Mucosa of stomach (tissue), 1 donor: ENCODE data around the gene KMT2E.
A peak's percentile ranks its signal among the peaks of the same experiment; 100 is the strongest.
"Not testable (repeated sequence)": the region's sequence is repeated elsewhere in the genome, so short reads cannot be mapped to it uniquely, and the experiment has no call there.

Experiments used
- H3K27me3 ChIP-seq: one replicate; pipeline ENCODE4 v1.7.0; 2013; ENCODE audit warnings: mild to moderate bottlenecking, low read length; ENCODE audit not compliant: control insufficient read depth, insufficient read depth
- H3K36me3 ChIP-seq: one replicate; pipeline ENCODE4 v1.7.0; 2013; ENCODE audit warnings: low read length; ENCODE audit not compliant: control insufficient read depth, insufficient read depth
- H3K4me1 ChIP-seq: one replicate; pipeline ENCODE4 v1.7.0; 2013; ENCODE audit warnings: mild to moderate bottlenecking, low read length; ENCODE audit not compliant: control insufficient read depth, insufficient read depth
- H3K4me3 ChIP-seq: one replicate; pipeline ENCODE4 v1.7.0; 2013; ENCODE audit warnings: low read length
- H3K9ac ChIP-seq: one replicate; pipeline ENCODE4 v1.7.0; 2013; ENCODE audit warnings: mild to moderate bottlenecking, low read length, moderate library complexity
- H3K9me3 ChIP-seq: one replicate; pipeline ENCODE4 v1.7.0; 2013; ENCODE audit warnings: mild to moderate bottlenecking, low read length, moderate library complexity; ENCODE audit not compliant: control insufficient read depth
- donor health status: Pancreatic carcinoma.

The KMT2E gene

DNA sequence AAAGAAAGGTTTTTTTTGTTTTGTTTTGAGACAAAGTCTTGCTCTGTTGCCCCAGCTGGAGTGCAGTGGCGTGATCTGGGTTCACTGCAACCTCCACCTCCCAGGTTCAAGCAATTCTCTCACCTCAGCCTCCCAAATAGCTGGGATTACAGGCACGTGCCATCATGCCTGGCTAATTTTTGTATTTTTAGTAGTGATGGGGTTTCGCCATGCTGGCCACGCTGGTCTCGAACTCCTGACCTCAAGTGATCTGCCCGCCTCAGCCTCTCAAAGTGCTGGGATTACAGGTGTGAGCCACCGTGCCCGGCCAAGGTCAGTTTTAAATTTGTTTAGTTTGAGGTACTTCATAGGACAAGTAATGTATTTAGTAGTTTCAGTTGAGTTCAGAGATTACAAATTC is 9.0 kb upstream of the KMT2E start:
- not testable (repeated sequence) for H3K27me3 ChIP-seq, H3K4me3 ChIP-seq

DNA sequence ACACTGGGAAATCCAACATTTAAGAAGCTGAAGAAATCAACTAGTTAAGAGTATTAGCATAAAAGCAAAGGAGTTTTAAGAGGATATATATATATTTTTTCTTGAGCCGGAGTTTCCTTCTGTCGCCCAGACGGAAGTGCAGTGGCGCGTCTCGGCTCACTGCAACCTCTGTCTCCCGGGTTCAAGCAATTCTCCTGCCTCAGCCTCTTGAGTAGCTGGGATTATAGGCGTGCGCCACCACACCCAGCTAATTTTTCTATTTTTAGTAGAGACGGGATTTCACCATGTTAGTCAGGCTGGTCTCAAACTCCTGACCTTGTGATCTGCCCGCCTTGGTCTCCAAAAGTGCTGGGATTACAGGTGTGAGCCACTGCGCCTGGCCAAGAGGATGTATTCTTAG is 8.5 kb upstream of the KMT2E start:
- not testable (repeated sequence) for H3K9ac ChIP-seq, H3K9me3 ChIP-seq, H3K36me3 ChIP-seq, H3K4me3 ChIP-seq, H3K27me3 ChIP-seq
- peaks cover 64% of the 10 kb centered on the region for H3K4me1 ChIP-seq

More for the DNA sequence above, 9.0 kb upstream of the KMT2E start:
- H3K4me1 ChIP-seq = peaks cover 68% of the 10 kb centered on the region
- H3K9ac ChIP-seq, H3K9me3 ChIP-seq, H3K36me3 ChIP-seq: not testable (repeated sequence)

DNA sequence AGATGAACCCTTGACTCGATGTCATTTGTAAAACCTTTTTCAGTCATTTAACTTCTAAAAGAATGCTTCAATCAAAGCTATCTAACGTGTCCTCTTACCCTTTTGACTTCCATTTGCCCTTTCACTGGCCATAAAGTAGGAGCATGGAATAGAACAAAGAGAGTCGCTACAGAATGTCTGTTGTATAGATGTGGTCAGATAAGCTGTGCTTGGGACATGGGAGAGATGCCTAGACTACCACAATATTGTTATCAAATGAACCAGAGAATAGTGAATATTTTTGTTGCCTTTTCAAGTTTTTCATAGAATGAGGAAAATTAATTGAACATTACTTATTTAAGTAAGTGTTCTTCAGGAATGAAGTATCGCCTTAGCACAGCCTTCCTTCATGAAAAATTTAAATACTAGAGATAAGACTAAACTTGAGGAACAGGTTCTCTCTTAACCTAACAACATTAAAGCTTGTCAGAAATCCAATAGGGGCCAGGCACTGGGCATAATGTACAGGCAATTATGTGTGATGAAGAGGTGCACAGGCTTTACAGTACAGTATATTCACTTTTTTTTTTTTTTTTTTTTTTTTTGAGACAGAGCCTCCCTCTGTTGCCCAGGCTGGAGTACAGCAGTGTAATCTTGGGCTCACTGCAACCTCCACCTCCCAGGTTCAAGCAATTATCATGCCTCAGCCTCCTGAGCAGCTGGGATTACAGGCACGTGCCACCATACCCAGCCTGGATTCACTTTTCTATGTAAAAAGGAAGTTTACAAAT is 7.5 kb upstream of the KMT2E start:
- H3K9ac ChIP-seq = peak overlapping the region; percentile 46
- no peaks in the 10 kb centered on the region for H3K27me3 ChIP-seq
- peaks cover 58% of the 10 kb centered on the region for H3K4me1 ChIP-seq
- no peaks in the 10 kb centered on the region for H3K9me3 ChIP-seq
- no peak overlapping the region for H3K4me3 ChIP-seq
- no peaks in the 10 kb centered on the region for H3K36me3 ChIP-seq

GRCh38 chr7:105007298-105007697 is 6.7 kb upstream of the KMT2E start:
- Histone ChIP-seq H3K4me1 (peaks cover 51% of the 10 kb centered on the region), H3K36me3 (no peaks in the 10 kb centered on the region), H3K9me3 (no peaks in the 10 kb centered on the region), H3K4me3 (no peak overlapping the region), H3K27me3 (no peaks in the 10 kb centered on the region), H3K9ac (peak overlapping the region; percentile 46)

- Histone ChIP-seq H3K4me1 (peaks cover 30% of the 10 kb centered on the region), H3K4me3 (no peak overlapping the region), H3K9me3 (no peaks in the 10 kb centered on the region), H3K27me3 (no peaks in the 10 kb centered on the region), H3K36me3 (no peaks in the 10 kb centered on the region), H3K9ac (peak overlapping the region; percentile 100)
Observed at GRCh38 chr7:105009667-105010503, 4.1 kb upstream of the KMT2E start.

GRCh38 chr7:105010504-105011130 is 3.4 kb upstream of the KMT2E start:
- Histone ChIP-seq H3K4me3 (peak overlapping the region; percentile 56), H3K9me3 (no peaks in the 10 kb centered on the region), H3K27me3 (no peaks in the 10 kb centered on the region), H3K9ac (peak overlapping the region; percentile 100), H3K4me1 (peaks cover 30% of the 10 kb centered on the region), H3K36me3 (no peaks in the 10 kb centered on the region)

DNA sequence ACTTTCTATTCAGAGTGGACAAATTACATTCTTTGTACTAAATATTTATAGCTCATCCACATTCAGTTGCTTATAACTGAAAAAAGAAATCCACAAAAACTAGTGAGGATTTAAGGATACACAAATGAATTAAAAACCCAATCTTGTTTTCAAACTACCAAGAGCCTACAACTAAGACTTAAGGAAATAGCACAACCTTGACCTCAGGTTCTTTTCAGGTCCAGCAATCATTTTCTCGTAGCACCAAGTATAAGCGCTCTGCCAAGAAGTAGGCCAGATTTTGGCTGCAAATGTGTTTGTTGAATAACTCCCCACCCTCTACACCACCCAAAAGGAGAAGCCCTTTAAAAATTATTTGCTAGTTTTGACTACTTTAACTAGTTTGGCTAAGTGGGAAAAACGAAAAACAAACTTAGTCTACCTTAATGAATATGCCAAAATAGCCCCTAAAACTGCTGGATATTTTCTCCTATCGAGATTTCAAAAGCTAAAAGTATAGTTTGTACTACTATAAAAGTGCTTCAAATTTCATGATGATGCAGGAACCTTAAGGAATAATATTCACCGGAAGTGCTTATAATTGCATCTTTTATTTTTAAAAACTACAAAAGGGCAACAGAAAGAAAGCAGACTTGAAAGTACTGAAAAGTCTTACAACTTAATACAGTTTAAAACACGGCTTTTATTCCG is 2.7 kb upstream of the KMT2E start:
- Histone ChIP-seq H3K4me3 (peak overlapping the region; percentile 56), H3K4me1 (peaks cover 26% of the 10 kb centered on the region)

GRCh38 chr7:105011831-105012502 is 2.0 kb upstream of the KMT2E start:
- Histone ChIP-seq H3K4me3 (peak overlapping the region; percentile 98), H3K36me3 (no peaks in the 10 kb centered on the region), H3K9me3 (no peaks in the 10 kb centered on the region), H3K27me3 (no peaks in the 10 kb centered on the region), H3K4me1 (peaks cover 22% of the 10 kb centered on the region), H3K9ac (peak overlapping the region; percentile 100)

More for the DNA sequence above, 2.7 kb upstream of the KMT2E start:
- Histone ChIP-seq H3K27me3 (no peaks in the 10 kb centered on the region), H3K36me3 (no peaks in the 10 kb centered on the region), H3K9me3 (no peaks in the 10 kb centered on the region), H3K9ac (peak overlapping the region; percentile 100)

DNA sequence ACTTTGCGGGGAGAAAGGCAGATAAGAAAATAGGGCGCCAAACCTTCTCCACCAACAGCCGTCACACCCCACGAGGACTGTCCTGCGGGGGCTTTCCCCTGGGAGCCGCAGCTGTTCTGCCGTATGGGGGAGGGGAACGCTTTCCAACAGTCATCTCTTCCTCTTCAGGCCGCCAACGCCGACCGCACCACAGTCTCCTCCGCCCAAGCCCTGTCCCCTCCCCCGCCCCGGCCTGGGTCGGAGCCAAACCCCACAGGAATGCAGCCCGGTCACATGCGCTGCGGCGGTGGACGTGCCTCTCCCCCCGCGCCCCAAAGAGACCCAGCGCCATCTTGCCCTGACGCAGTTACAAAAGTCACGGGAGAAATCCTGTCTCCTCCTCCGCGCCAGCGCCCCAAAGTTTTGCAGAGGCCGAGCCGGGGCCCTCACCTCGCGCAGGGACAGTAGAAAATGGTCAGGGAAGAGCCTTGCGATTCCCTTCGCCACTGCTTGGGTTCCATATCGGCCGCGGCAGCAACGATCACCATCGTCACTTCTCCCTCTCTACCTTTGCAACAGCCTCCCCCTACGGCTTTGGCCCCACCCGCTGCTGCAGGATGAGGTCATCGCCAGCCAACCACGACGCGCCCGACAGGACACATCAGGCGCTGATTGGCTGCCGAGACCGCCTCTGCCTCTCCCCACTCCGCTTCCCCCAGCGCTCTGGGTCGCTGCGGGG is 1.3 kb upstream of the KMT2E start:
- peaks cover 16% of the 10 kb centered on the region for H3K4me1 ChIP-seq
- peak overlapping the region; percentile 100 for H3K9ac ChIP-seq
- H3K4me3 ChIP-seq = peak overlapping the region; percentile 98
- no peaks in the 10 kb centered on the region for H3K36me3 ChIP-seq
- H3K9me3 ChIP-seq = no peaks in the 10 kb centered on the region
- H3K27me3 ChIP-seq = no peaks in the 10 kb centered on the region

GRCh38 chr7:105013221-105013815 is 687 bp upstream of the KMT2E start:
- Histone ChIP-seq H3K27me3 (no peaks in the 10 kb centered on the region), H3K36me3 (no peaks in the 10 kb centered on the region), H3K4me3 (peak overlapping the region; percentile 98), H3K9me3 (no peaks in the 10 kb centered on the region), H3K4me1 (peaks cover 16% of the 10 kb centered on the region), H3K9ac (peak overlapping the region; percentile 100)
